HG02588 (cell line): Measurements from ENCODE around the gene STARD3.

Experiments used
- ATAC-seq: cut with Tn5 transposase; IDR thresholded peaks from one replicate; pipeline ENCODE4 v1.9.1; 2021; ENCODE audit warnings: mild to moderate bottlenecking, moderate library complexity; ENCODE audit not compliant: unreplicated experiment

STARD3 gene

GRCh38 chr17:39618956-39619785 is 17.8 kb upstream of the STARD3 start:
- no peak for ATAC-seq

GRCh38 chr17:39619786-39620101 is 17.2 kb upstream of the STARD3 start:
- no peak for ATAC-seq

- no peak for ATAC-seq
These were observed 15.2 kb upstream of the STARD3 start for GRCh38 chr17:39621523-39622379.

- ATAC-seq, result no peak
These were observed 14.5 kb upstream of the STARD3 start for GRCh38 chr17:39622380-39623006.

GRCh38 chr17:39623356-39623950 is 13.5 kb upstream of the STARD3 start:
- ATAC-seq, result no peak

GRCh38 chr17:39624313-39624712 is 12.6 kb upstream of the STARD3 start:
- ATAC-seq, result no peak

GRCh38 chr17:39625198-39625785 is 11.7 kb upstream of the STARD3 start:
- no peak for ATAC-seq

- ATAC-seq, result no peak
These were observed 10.5 kb upstream of the STARD3 start, which contains the start of gene PPP1R1B for GRCh38 chr17:39626171-39627046. Gene PPP1R1B, plus strand, starts transcription at chr17:39626952. Its CDS starts 441 bp downstream, at chr17:39627393.

GRCh38 chr17:39627047-39627711 is 9.8 kb upstream of the STARD3 start:
- no peak for ATAC-seq

GRCh38 chr17:39627712-39628516 is 9.0 kb upstream of the STARD3 start:
- no peak for ATAC-seq

- no peak for ATAC-seq
These were observed 8.1 kb upstream of the STARD3 start for GRCh38 chr17:39628655-39629493.

- no peak for ATAC-seq
These were observed 7.5 kb upstream of the STARD3 start for GRCh38 chr17:39629494-39629880.

GRCh38 chr17:39629898-39630297 is 7.0 kb upstream of the STARD3 start:
- ATAC-seq, result no peak

- ATAC-seq, result no peak
These were observed 5.5 kb upstream of the STARD3 start for GRCh38 chr17:39631403-39631802.

- no peak for ATAC-seq
These were observed 4.6 kb upstream of the STARD3 start for GRCh38 chr17:39632153-39632941.

- no peak for ATAC-seq
These were observed 3.3 kb upstream of the STARD3 start for GRCh38 chr17:39633570-39634183.
